ENCODE measurements around the gene HS3ST5.
"Not testable (repeated sequence)": the region's sequence is repeated elsewhere in the genome, so short reads cannot be mapped to it uniquely, and the experiment has no call there.

Gene HS3ST5

GRCh38 chr6:114039841-114040240 lies 303.0 kb downstream of the HS3ST5 start:
- no peak for DNase-seq (ENCODE audit: extremely low read depth, low read depth)
- TF ChIP-seq, protein P1, sequence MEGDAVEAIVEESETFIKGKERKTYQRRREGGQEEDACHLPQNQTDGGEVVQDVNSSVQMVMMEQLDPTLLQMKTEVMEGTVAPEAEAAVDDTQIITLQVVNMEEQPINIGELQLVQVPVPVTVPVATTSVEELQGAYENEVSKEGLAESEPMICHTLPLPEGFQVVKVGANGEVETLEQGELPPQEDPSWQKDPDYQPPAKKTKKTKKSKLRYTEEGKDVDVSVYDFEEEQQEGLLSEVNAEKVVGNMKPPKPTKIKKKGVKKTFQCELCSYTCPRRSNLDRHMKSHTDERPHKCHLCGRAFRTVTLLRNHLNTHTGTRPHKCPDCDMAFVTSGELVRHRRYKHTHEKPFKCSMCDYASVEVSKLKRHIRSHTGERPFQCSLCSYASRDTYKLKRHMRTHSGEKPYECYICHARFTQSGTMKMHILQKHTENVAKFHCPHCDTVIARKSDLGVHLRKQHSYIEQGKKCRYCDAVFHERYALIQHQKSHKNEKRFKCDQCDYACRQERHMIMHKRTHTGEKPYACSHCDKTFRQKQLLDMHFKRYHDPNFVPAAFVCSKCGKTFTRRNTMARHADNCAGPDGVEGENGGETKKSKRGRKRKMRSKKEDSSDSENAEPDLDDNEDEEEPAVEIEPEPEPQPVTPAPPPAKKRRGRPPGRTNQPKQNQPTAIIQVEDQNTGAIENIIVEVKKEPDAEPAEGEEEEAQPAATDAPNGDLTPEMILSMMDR (IDR thresholded peaks at IDR 0.05; ENCODE audit: low read depth, low read length) = no peak

DNA sequence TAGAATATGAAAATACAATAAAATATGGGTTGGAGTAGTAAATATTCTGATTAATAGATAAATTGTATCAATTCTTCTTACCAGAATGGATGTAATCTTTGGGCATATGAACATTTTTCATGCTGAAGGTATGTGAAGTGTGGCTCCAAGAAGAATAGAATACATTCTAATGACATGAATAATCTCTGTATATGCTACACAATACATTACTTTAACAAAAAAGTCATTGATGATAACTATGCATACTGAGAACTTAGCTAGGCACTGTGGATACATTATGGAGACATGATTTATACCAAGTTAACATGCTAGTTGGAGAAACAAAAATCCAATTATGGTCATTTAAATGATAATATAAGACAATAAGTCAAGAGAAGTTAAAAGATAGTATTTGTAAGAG lies 309.2 kb downstream of the HS3ST5 start:
- DNase-seq (ENCODE audit: extremely low read depth, low read depth) = no peak

GRCh38 chr6:114032721-114033120 lies 310.1 kb downstream of the HS3ST5 start:
- DNase-seq (ENCODE audit: extremely low read depth, low read depth) = no peak

More for the DNA sequence above, 309.2 kb downstream of the HS3ST5 start:
- TF ChIP-seq, protein P1 (IDR thresholded peaks at IDR 0.05; ENCODE audit: low read depth, low read length) = no peak

DNA sequence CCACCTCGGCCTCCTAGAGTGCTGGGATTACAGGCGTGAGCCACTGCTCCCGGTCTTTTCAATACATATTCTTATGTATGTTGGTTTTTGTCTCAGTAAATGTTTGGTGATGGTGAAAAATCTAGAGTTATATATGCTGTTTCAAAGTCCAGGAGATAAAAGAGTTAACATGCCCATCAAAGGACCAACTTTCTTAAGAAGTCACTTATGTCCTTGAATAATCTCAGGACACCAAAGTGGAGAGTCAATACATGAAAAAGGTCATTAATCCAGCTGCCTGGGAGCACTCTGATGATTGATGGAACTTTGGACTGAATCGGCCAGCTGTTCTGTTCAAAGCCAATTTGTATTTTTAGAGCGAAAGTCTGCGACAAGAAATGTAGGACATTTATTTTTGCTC lies 312.1 kb downstream of the HS3ST5 start:
- DNase-seq (ENCODE audit: extremely low read depth, low read depth) = no peak
- TF ChIP-seq, protein P1 (IDR thresholded peaks at IDR 0.05; ENCODE audit: low read depth, low read length) = no peak

More at GRCh38 chr6:114032721-114033120, 310.1 kb downstream of the HS3ST5 start:
- TF ChIP-seq, protein P1 (IDR thresholded peaks at IDR 0.05; ENCODE audit: low read depth, low read length) = no peak

- DNase-seq (ENCODE audit: extremely low read depth, low read depth) = no peak
- TF ChIP-seq, protein P1 (IDR thresholded peaks at IDR 0.05; ENCODE audit: low read depth, low read length) = no peak
Observed at GRCh38 chr6:114024746-114025145, 318.1 kb downstream of the HS3ST5 start.

- TF ChIP-seq, protein P1 (IDR thresholded peaks at IDR 0.05; ENCODE audit: low read depth, low read length) = no peak
- DNase-seq (ENCODE audit: extremely low read depth, low read depth) = no peak
Observed at GRCh38 chr6:114020196-114020595, 322.6 kb downstream of the HS3ST5 start.

- not testable (repeated sequence) for DNase-seq (ENCODE audit: extremely low read depth, low read depth)
Observed at GRCh38 chr6:114017146-114017545, 325.7 kb downstream of the HS3ST5 start.

DNA sequence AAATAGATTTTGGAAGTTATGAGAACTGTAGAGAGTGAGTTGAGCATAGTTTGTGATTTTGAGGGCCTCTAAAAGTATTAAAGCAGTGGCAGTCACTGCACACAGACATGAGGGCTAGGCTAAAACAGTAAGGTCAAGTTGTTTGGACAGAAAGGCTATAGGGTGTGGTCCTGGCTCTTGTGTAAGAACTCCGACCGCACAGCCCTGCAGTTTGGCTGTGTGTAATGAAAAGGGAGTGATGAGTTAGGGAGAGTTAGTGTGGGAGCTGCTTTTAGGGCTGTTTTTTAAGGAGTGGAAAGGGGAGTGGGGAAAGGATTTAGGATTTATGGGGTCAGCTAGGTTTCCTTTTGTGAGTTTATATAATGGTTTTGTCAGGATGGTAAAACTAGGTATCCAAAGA lies 328.7 kb downstream of the HS3ST5 start:
- DNase-seq (ENCODE audit: extremely low read depth, low read depth) = not testable (repeated sequence)

- not testable (repeated sequence) for DNase-seq (ENCODE audit: extremely low read depth, low read depth)
Observed at GRCh38 chr6:114011486-114011885, 331.3 kb downstream of the HS3ST5 start.

Measured in AG09319 (cell line).